ENCODE results near the gene TMEM167B. TPM values are rescaled to one million over a fixed set of nuclear protein-coding genes. Genes with fewer than 3 reads are reported as not detected.
A peak's percentile ranks its signal among the peaks of the same experiment; 100 is the strongest.

The TMEM167B gene
- total RNA-seq, 1 experiment from 2014 or later: 15.6 TPM

DNA sequence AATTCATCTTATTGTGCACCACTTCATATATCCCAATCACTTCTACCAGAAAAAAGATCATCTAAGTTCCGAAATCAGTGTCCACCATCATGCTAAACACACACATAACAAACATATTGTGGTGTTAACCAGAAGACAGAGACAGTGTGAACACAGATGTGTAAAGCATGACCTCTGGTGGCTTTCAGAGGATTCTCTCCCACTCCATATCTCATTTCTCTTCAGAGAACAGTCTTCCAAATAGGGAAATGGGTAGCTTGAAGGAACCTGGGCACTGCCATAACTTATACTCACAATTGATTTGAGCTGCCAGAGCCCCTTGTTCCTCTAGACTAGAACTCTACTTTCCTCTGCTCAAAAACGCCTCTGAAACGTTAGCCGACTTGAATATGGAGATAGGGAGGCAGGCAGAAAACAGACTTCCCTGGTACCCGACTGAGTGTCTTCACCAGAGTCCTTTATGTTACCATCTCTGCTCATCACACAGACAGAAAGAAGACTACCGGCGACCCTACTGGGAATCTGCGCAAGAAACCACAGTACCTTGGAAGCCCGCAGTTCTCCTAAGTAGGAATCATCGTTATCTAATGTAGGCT, 21.6 kb downstream of the TMEM167B start:
- H3K27ac Mint-ChIP-seq: no peak overlapping the region
- peaks cover 81% of the 10 kb centered on the region for H3K27me3 Mint-ChIP-seq (ENCODE audit: low read depth)
- no peak for ATAC-seq
- no peaks in the 10 kb centered on the region for H3K36me3 Mint-ChIP-seq
- ChIA-PET POLR2A (interaction anchor here (1.0 to 2.9 kb wide), 3 partner anchors 12 to 141 kb away, joined by 3 to 13 read pairs (median 4); no protein-coding TSS in a partner anchor), CTCF (interaction anchor here (0.7 to 3.6 kb wide), 28 partner anchors 10 to 400 kb away, joined by 3 to 58 read pairs (median 4); partner anchors contain the start of genes FNDC7, SORT1, TAF13 and WDR47)
- no peak overlapping the region; the same call in 1 of the 2 replicates for H3K4me3 Mint-ChIP-seq
- H3K9me3 Mint-ChIP-seq: no peaks in the 10 kb centered on the region
- TF ChIP-seq GABPB1 (CRISPR knock-in tag; IDR thresholded peaks at IDR 0.05): 0 out of 2 replicates have a peak, but pooled peaks have one; percentile 12
- TF ChIP-seq JUN (CRISPR knock-in tag; IDR thresholded peaks at IDR 0.05): no peak
- DNase-seq (ENCODE audit: low spot score): no peak
- peaks cover 10% of the 10 kb centered on the region for H3K4me1 Mint-ChIP-seq

DNA sequence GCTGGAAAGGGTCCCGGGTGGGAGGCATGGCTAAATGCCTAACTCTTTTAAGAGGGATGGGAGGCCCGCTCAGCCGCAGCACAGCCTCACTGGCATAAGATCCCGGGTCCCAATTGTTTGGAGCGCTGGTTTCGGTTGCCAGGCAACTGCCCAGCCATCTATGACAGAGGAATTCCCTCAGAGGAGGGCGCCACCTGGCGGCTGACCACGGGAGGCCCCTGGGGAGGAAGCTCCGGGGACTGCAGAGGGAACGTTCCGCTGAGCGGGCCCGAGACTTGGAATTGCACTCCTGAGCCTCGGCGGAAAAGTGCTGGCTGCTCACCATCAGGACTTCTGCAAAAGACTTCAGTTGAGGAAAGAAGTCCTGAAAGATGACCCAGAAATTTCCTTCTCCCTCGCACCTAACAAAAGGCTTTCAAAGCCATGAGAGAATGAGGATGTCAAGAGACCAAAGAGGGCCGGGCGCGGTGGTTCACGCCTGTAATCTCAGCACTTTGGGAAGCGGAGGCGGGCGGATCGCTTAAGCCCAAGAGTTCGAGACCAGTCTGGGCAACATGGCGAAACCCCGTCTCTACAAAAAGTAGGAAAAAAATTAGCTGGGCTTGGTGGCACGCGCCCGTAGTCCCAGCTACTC, 22.2 kb downstream of the TMEM167B start:
- ATAC-seq (peak; percentile 85), DNase-seq (ENCODE audit: low spot score) (peak; percentile 100)
- H3K36me3 Mint-ChIP-seq: no peaks in the 10 kb centered on the region
- H3K4me1 Mint-ChIP-seq: peaks cover 10% of the 10 kb centered on the region
- ChIA-PET CTCF (interaction anchor here (0.6 to 3.6 kb wide), 44 partner anchors 8 to 421 kb away, joined by 3 to 58 read pairs (median 4); partner anchors contain the start of genes FNDC7, PRPF38B, PSRC1 and SORT1), POLR2A (interaction anchor here (0.5 to 2.9 kb wide), 4 partner anchors 13 to 286 kb away, joined by 3 to 13 read pairs (median 4); no protein-coding TSS in a partner anchor)
- TF ChIP-seq FOXK1 (CRISPR knock-in tag; IDR thresholded peaks at IDR 0.05): no peak
- peak; percentile 46; the same call in 1 of the 2 replicates for TF ChIP-seq TEAD1 (CRISPR knock-in tag; IDR thresholded peaks at IDR 0.05)
- TF ChIP-seq CREM (CRISPR knock-in tag; IDR thresholded peaks at IDR 0.05): no peak
- TF ChIP-seq, protein P1, sequence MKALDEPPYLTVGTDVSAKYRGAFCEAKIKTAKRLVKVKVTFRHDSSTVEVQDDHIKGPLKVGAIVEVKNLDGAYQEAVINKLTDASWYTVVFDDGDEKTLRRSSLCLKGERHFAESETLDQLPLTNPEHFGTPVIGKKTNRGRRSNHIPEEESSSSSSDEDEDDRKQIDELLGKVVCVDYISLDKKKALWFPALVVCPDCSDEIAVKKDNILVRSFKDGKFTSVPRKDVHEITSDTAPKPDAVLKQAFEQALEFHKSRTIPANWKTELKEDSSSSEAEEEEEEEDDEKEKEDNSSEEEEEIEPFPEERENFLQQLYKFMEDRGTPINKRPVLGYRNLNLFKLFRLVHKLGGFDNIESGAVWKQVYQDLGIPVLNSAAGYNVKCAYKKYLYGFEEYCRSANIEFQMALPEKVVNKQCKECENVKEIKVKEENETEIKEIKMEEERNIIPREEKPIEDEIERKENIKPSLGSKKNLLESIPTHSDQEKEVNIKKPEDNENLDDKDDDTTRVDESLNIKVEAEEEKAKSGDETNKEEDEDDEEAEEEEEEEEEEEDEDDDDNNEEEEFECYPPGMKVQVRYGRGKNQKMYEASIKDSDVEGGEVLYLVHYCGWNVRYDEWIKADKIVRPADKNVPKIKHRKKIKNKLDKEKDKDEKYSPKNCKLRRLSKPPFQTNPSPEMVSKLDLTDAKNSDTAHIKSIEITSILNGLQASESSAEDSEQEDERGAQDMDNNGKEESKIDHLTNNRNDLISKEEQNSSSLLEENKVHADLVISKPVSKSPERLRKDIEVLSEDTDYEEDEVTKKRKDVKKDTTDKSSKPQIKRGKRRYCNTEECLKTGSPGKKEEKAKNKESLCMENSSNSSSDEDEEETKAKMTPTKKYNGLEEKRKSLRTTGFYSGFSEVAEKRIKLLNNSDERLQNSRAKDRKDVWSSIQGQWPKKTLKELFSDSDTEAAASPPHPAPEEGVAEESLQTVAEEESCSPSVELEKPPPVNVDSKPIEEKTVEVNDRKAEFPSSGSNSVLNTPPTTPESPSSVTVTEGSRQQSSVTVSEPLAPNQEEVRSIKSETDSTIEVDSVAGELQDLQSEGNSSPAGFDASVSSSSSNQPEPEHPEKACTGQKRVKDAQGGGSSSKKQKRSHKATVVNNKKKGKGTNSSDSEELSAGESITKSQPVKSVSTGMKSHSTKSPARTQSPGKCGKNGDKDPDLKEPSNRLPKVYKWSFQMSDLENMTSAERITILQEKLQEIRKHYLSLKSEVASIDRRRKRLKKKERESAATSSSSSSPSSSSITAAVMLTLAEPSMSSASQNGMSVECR (CRISPR knock-in tag; IDR thresholded peaks at IDR 0.05; ENCODE audit: borderline replicate concordance): peak; percentile 76; the same call in 1 of the 2 replicates
- TF ChIP-seq, protein P2, sequence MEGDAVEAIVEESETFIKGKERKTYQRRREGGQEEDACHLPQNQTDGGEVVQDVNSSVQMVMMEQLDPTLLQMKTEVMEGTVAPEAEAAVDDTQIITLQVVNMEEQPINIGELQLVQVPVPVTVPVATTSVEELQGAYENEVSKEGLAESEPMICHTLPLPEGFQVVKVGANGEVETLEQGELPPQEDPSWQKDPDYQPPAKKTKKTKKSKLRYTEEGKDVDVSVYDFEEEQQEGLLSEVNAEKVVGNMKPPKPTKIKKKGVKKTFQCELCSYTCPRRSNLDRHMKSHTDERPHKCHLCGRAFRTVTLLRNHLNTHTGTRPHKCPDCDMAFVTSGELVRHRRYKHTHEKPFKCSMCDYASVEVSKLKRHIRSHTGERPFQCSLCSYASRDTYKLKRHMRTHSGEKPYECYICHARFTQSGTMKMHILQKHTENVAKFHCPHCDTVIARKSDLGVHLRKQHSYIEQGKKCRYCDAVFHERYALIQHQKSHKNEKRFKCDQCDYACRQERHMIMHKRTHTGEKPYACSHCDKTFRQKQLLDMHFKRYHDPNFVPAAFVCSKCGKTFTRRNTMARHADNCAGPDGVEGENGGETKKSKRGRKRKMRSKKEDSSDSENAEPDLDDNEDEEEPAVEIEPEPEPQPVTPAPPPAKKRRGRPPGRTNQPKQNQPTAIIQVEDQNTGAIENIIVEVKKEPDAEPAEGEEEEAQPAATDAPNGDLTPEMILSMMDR (IDR thresholded peaks at IDR 0.05): peak; percentile 96
- TF ChIP-seq, protein P3, sequence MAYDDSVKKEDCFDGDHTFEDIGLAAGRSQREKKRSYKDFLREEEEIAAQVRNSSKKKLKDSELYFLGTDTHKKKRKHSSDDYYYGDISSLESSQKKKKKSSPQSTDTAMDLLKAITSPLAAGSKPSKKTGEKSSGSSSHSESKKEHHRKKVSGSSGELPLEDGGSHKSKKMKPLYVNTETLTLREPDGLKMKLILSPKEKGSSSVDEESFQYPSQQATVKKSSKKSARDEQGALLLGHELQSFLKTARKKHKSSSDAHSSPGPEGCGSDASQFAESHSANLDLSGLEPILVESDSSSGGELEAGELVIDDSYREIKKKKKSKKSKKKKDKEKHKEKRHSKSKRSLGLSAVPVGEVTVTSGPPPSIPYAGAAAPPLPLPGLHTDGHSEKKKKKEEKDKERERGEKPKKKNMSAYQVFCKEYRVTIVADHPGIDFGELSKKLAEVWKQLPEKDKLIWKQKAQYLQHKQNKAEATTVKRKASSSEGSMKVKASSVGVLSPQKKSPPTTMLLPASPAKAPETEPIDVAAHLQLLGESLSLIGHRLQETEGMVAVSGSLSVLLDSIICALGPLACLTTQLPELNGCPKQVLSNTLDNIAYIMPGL (CRISPR knock-in tag; IDR thresholded peaks at IDR 0.05): 0 out of 2 replicates have a peak, but pooled peaks have one; percentile 26
- TF ChIP-seq ETV6 (CRISPR knock-in tag; IDR thresholded peaks at IDR 0.05): 0 out of 2 replicates have a peak, but pooled peaks have one; percentile 56
- 0 out of 2 replicates have a peak, but pooled peaks have one; percentile 32 for TF ChIP-seq TEAD4 (CRISPR knock-in tag; IDR thresholded peaks at IDR 0.05)
- TF ChIP-seq, protein P4, sequence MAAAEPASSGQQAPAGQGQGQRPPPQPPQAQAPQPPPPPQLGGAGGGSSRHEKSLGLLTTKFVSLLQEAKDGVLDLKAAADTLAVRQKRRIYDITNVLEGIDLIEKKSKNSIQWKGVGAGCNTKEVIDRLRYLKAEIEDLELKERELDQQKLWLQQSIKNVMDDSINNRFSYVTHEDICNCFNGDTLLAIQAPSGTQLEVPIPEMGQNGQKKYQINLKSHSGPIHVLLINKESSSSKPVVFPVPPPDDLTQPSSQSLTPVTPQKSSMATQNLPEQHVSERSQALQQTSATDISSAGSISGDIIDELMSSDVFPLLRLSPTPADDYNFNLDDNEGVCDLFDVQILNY (CRISPR knock-in tag; IDR thresholded peaks at IDR 0.05): 0 out of 2 replicates have a peak, but pooled peaks have one; percentile 65
- no peak for TF ChIP-seq ESRRA (CRISPR knock-in tag; IDR thresholded peaks at IDR 0.05; ENCODE audit: borderline replicate concordance)
- TF ChIP-seq MYBL2 (CRISPR knock-in tag; IDR thresholded peaks at IDR 0.05): no peak
- TF ChIP-seq, protein P5, sequence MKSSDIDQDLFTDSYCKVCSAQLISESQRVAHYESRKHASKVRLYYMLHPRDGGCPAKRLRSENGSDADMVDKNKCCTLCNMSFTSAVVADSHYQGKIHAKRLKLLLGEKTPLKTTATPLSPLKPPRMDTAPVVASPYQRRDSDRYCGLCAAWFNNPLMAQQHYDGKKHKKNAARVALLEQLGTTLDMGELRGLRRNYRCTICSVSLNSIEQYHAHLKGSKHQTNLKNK (CRISPR knock-in tag; IDR thresholded peaks at IDR 0.05): no peak
- TF ChIP-seq, protein P6, sequence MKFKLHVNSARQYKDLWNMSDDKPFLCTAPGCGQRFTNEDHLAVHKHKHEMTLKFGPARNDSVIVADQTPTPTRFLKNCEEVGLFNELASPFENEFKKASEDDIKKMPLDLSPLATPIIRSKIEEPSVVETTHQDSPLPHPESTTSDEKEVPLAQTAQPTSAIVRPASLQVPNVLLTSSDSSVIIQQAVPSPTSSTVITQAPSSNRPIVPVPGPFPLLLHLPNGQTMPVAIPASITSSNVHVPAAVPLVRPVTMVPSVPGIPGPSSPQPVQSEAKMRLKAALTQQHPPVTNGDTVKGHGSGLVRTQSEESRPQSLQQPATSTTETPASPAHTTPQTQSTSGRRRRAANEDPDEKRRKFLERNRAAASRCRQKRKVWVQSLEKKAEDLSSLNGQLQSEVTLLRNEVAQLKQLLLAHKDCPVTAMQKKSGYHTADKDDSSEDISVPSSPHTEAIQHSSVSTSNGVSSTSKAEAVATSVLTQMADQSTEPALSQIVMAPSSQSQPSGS (CRISPR knock-in tag; IDR thresholded peaks at IDR 0.05; ENCODE audit: borderline replicate concordance, low read depth): no peak
- H3K27ac Mint-ChIP-seq: no peak overlapping the region
- H3K4me3 Mint-ChIP-seq: peak overlapping the region; percentile 79
- peaks cover 82% of the 10 kb centered on the region for H3K27me3 Mint-ChIP-seq (ENCODE audit: low read depth)
- H3K9me3 Mint-ChIP-seq: no peaks in the 10 kb centered on the region
